AG09319 (cell line): ENCODE results near the gene DDR2.
"Not testable (repeated sequence)": the region's sequence is repeated elsewhere in the genome, so short reads cannot be mapped to it uniquely, and the experiment has no call there.

Experiments
- DNase-seq: peaks from one replicate; pipeline ENCODE4 v3.0.0-alpha.2; 2010; ENCODE audit warnings: low read depth; ENCODE audit errors: extremely low read depth
- TF ChIP-seq, protein P1 (sequence below): IDR thresholded peaks from 2 replicates; pipeline ENCODE4 v1.5.1; 2011; ENCODE audit warnings: low read depth, mild to moderate bottlenecking, inconsistent platforms, low read length, moderate library complexity

The DDR2 gene

DNA sequence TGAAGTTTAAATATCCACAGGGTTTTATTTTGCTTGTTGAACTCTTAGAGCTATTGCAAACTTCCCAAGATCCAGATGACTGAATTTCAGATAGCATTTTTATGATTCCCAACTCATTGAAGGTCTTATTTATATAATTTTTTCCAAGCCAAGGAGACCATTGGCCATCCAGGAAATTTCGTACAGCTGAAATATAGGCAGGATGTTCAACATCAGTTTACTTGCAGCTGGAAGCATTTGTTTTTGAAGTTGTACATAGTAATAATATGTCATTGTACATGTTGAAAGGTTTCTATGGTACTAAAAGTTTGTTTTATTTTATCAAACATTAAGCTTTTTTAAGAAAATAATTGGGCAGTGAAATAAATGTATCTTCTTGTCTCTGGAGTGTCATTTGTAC lies 32.8 kb upstream of the DDR2 start:
- DNase-seq: no peak
- TF ChIP-seq, protein P1, sequence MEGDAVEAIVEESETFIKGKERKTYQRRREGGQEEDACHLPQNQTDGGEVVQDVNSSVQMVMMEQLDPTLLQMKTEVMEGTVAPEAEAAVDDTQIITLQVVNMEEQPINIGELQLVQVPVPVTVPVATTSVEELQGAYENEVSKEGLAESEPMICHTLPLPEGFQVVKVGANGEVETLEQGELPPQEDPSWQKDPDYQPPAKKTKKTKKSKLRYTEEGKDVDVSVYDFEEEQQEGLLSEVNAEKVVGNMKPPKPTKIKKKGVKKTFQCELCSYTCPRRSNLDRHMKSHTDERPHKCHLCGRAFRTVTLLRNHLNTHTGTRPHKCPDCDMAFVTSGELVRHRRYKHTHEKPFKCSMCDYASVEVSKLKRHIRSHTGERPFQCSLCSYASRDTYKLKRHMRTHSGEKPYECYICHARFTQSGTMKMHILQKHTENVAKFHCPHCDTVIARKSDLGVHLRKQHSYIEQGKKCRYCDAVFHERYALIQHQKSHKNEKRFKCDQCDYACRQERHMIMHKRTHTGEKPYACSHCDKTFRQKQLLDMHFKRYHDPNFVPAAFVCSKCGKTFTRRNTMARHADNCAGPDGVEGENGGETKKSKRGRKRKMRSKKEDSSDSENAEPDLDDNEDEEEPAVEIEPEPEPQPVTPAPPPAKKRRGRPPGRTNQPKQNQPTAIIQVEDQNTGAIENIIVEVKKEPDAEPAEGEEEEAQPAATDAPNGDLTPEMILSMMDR: no peak

DNA sequence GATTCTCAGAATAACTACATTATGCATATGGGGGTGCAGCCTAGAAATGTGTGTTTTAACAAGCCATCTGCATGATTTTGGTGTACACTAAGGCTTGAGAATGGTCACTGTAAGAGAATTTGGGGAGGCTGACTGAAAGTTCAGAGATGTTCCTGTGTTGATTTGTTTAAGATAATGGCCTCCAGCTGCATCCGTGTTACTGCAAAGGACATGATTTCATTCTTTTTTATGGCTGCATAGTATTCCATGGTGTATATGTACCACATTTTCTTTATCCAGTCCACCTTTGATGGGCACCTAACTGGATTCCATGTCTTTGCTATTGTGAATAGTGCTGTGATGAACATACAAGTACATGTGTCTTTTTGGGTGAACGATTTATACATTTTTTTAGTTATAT lies 29.1 kb upstream of the DDR2 start:
- not testable (repeated sequence) for DNase-seq

DNA sequence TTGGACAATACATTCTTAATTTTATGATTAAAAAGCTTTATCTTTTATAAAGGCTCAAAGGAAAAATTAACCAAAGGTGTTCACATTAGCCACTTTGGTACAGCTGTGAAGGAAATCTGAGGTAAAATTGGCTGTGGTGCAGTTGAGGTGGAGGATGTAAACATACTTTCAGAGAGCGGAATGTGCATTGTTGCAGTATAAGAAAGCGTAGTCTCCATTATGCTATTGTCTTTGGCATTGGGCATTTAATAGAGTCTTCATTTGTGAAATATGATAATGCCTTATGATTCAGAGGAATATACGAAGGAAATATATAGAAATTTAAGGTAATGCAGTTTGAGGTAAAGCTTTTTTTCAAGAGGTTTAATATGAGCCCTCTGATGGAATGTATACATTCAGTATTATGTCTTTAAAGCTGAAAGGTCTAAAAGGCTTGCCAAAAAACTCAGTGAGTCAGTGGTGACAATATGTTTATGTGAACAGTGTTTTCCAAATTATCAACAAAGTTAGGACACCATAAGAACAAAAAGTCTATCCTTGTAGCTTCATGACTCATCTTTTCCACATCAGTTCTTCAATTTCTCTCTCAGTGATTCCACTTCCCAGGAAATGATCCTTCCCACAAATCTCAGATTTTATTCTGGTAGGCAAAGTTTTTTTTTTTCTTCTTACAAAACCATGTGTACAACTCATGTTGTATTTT lies 26.9 kb upstream of the DDR2 start:
- TF ChIP-seq, protein P1: no peak
- DNase-seq: peak; percentile 75

DNA sequence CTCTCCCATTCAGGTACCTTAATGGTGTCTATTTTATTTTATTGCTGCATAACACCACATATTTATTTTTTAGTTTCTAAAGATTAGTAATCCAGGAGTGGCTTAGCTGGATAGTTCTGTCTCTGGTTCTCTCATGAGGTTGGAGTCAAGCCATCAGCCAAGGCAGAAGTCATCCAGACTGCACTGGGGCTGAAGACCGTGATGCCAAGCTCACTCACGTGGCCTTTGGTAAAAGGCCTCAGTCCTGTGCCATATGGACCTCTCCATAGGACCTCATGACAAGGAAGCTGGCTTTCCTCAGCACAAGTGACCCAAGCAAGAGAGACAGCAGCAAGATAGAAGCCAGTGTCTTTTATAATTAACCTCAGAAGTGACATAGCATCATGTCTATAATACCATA lies 23.0 kb upstream of the DDR2 start:
- TF ChIP-seq, protein P1: no peak
- DNase-seq: no peak

DNA sequence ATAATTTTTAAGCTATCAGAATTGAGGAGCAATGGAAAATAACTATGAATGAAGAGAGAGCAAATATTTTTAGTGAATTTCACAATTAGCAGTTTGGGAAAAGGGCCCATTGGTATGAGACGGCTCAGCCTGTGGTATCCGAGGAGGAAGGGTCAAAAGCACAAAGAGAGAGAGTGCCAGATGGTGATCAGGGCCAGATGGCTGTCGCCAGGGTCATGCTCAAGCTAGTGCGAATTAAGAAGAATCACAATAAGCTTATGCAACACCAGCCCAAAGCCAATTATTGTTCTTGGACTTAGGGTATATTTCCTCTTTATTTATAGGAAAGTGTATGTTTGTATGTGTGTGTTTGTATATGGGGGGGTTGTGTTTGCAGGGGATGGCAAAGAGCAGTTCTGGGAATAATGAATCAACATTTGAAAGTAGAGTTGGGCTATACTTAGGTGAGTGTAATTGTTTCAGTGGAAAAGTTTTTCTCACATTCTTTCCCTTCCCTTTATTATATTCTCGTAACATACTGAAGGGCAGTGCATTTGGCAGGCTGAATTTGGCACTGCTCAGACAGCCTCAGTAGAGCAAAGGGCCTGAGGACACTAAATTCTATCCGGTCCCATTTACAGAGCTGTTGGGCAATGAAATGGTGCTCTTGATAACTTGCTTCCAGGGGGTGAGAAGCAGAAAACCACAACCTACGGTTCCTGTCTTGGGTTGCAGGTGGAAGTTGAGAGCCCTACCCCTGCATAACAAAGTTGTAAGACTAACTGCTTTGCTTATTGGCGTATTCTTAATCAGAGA lies 19.5 kb upstream of the DDR2 start:
- DNase-seq: peak; percentile 76
- TF ChIP-seq, protein P1: no peak

DNA sequence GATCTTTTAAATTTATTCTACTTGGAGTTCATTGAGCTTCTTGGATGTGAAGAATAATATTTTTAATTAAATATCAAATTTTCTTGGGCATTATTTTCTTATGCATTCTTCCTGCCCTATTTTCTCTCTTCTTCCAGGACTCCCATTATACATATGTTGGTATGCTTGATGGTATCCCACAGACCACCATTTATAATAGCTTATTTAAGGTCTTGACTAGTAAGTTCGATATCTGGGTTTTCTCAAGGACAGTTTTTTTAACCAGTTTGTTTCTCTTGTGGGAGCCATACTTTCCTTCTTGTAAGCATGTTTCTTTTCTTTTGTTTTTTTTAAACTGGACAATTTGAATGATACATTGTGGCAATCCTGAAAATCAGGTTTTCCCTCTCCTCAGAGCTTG lies 15.4 kb upstream of the DDR2 start:
- TF ChIP-seq, protein P1: no peak
- DNase-seq: no peak

DNA sequence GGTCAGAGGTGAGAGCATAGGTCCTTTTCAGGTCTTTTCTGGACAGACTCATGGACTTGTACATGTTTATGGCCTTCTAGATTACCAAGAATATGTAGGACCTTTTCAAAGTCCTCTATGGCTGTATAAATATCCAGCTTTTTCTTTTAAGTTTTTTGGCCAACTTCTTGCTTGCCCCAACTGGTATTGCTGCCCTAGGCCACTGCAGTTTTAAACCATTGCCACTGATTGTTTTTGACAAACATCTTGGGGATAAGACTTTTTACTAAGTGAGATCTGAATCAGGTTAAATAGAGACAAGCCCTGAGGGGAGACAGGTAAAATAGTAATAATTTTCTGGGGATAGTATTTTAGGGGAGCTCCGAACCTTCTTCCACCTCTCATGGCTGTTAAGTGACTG lies 14.8 kb upstream of the DDR2 start:
- TF ChIP-seq, protein P1: no peak
- no peak for DNase-seq
